Measurements from ENCODE around the gene SPTSSA. TPM values are rescaled to one million over a fixed set of nuclear protein-coding genes. Genes with fewer than 3 reads are reported as not detected.

The SPTSSA gene
- total RNA-seq, 2 experiments from 2014 or later = 1.4 to 1.6 TPM

DNA sequence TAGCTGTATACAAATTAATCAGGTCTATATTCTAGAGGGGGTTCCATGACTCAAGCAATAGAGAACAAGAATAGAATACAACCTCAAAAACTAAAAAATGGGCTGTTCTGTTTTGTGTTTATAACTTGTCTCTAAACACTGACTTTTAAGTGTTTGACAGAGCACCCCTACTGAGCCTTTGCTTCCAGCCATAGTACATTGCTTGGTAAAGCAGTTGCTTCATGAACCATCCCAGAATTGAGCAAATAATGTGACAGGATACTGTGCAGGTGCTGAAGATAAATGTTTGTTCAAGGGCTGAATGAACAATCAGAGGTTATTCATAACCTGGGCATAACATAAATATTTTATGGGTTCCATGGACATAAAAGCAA is 11.5 kb downstream of the SPTSSA start:
- ATAC-seq (ENCODE audit: poor library complexity) = no peak
- H3K27ac Mint-ChIP-seq = no peak overlapping the region
- H3K27me3 ChIP-seq (ENCODE audit: control insufficient read depth in 1 of 2, insufficient read depth in 2 of 2, low read length in 2 of 2) = no peaks in the 10 kb centered on the region
- H3K9me3 ChIP-seq (ENCODE audit: control insufficient read depth in 1 of 2, insufficient read depth in 1 of 2, low read length in 2 of 2) = no peaks in the 10 kb centered on the region
- no peaks in the 10 kb centered on the region for H3K36me3 ChIP-seq (ENCODE audit: insufficient read depth, low read length)
- CTCF ChIA-PET = no interaction called here
- peaks cover 10% of the 10 kb centered on the region for H3K36me3 Mint-ChIP-seq (ENCODE audit: low read depth)
- H3K4me1 Mint-ChIP-seq (ENCODE audit: low read depth) = no peaks in the 10 kb centered on the region
- H3K27me3 Mint-ChIP-seq = no peaks in the 10 kb centered on the region
- H3K4me3 Mint-ChIP-seq = no peak overlapping the region
- H3K4me1 ChIP-seq (ENCODE audit: insufficient read depth, low read length) = no peaks in the 10 kb centered on the region
- TF ChIP-seq, protein P1, sequence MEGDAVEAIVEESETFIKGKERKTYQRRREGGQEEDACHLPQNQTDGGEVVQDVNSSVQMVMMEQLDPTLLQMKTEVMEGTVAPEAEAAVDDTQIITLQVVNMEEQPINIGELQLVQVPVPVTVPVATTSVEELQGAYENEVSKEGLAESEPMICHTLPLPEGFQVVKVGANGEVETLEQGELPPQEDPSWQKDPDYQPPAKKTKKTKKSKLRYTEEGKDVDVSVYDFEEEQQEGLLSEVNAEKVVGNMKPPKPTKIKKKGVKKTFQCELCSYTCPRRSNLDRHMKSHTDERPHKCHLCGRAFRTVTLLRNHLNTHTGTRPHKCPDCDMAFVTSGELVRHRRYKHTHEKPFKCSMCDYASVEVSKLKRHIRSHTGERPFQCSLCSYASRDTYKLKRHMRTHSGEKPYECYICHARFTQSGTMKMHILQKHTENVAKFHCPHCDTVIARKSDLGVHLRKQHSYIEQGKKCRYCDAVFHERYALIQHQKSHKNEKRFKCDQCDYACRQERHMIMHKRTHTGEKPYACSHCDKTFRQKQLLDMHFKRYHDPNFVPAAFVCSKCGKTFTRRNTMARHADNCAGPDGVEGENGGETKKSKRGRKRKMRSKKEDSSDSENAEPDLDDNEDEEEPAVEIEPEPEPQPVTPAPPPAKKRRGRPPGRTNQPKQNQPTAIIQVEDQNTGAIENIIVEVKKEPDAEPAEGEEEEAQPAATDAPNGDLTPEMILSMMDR (IDR thresholded peaks at IDR 0.05) = no peak
- POLR2A ChIA-PET = no interaction called here
- intact Hi-C loops (cut with DNase I, micrococcal nuclease) = no loop called here
- H3K4me3 ChIP-seq (ENCODE audit: low read length) = no peak overlapping the region
- H3K9me3 Mint-ChIP-seq = no peaks in the 10 kb centered on the region
- DNase-seq = no peak
- no peak overlapping the region for H3K27ac ChIP-seq (ENCODE audit: low read depth in 1 of 2, low read length in 2 of 2)

- ChIA-PET CTCF (no interaction called here), POLR2A (no interaction called here)
- ATAC-seq (ENCODE audit: poor library complexity) = no peak
Measured at GRCh38 chr14:34449819-34450541, 12.1 kb downstream of the SPTSSA start.

DNA sequence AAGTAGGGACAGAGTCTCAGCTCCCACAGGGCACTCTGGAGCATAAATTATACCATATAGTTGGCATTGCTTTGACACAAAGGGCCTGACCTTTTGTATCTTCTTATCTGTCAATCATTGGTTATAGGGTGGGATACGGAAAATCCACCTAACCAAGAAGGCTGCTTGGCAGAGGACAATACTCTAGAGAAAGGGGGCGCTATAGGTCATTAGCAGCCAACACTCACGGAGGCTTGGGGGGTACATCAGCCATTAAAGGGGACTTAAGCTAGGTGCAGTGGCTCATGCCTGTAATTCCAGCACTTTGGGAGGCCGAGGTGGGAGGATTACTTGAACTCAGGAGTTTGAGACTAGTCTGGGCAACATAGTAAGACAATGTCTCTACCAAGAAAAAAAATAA is 22.9 kb downstream of the SPTSSA start:
- H3K9me3 Mint-ChIP-seq = no peaks in the 10 kb centered on the region
- no peaks in the 10 kb centered on the region for H3K4me1 Mint-ChIP-seq (ENCODE audit: low read depth)
- H3K9me3 ChIP-seq (ENCODE audit: control insufficient read depth in 1 of 2, insufficient read depth in 1 of 2, low read length in 2 of 2) = no peaks in the 10 kb centered on the region
- no peaks in the 10 kb centered on the region for H3K27me3 Mint-ChIP-seq
- no peaks in the 10 kb centered on the region for H3K4me1 ChIP-seq (ENCODE audit: insufficient read depth, low read length)
- H3K4me3 ChIP-seq (ENCODE audit: low read length) = no peak overlapping the region
- H3K27ac Mint-ChIP-seq = no peak overlapping the region
- no peaks in the 10 kb centered on the region for H3K27me3 ChIP-seq (ENCODE audit: control insufficient read depth in 1 of 2, insufficient read depth in 2 of 2, low read length in 2 of 2)
- H3K4me3 Mint-ChIP-seq = no peak overlapping the region
- H3K27ac ChIP-seq (ENCODE audit: low read depth in 1 of 2, low read length in 2 of 2) = no peak overlapping the region
- no peaks in the 10 kb centered on the region for H3K36me3 Mint-ChIP-seq (ENCODE audit: low read depth)
- POLR2A ChIA-PET = no interaction called here
- CTCF ChIA-PET = no interaction called here
- DNase-seq = no peak
- H3K36me3 ChIP-seq (ENCODE audit: insufficient read depth, low read length) = no peaks in the 10 kb centered on the region
- TF ChIP-seq, protein P1 (IDR thresholded peaks at IDR 0.05) = no peak
- ATAC-seq (ENCODE audit: poor library complexity) = no peak
- intact Hi-C loops (cut with DNase I, micrococcal nuclease) = no loop called here

More at GRCh38 chr14:34449819-34450541, 12.1 kb downstream of the SPTSSA start:
- intact Hi-C loops (cut with DNase I, micrococcal nuclease) = no loop called here
- Histone ChIP-seq H3K9me3 (ENCODE audit: control insufficient read depth in 1 of 2, insufficient read depth in 1 of 2, low read length in 2 of 2) (no peaks in the 10 kb centered on the region), H3K27me3 (ENCODE audit: control insufficient read depth in 1 of 2, insufficient read depth in 2 of 2, low read length in 2 of 2) (no peaks in the 10 kb centered on the region), H3K36me3 (ENCODE audit: insufficient read depth, low read length) (no peaks in the 10 kb centered on the region), H3K27ac (ENCODE audit: low read depth in 1 of 2, low read length in 2 of 2) (no peak overlapping the region), H3K4me1 (ENCODE audit: insufficient read depth, low read length) (no peaks in the 10 kb centered on the region), H3K4me3 (ENCODE audit: low read length) (no peak overlapping the region)
- no peaks in the 10 kb centered on the region for H3K4me1 Mint-ChIP-seq (ENCODE audit: low read depth)
- no peaks in the 10 kb centered on the region for H3K27me3 Mint-ChIP-seq
- peaks cover 10% of the 10 kb centered on the region for H3K36me3 Mint-ChIP-seq (ENCODE audit: low read depth)
- no peak overlapping the region for H3K27ac Mint-ChIP-seq
- H3K4me3 Mint-ChIP-seq = no peak overlapping the region
- TF ChIP-seq, protein P1 (IDR thresholded peaks at IDR 0.05) = no peak
- no peaks in the 10 kb centered on the region for H3K9me3 Mint-ChIP-seq
- no peak for DNase-seq
